ENCODE measurements around the gene B3GNT3. TPM values are rescaled to one million over a fixed set of nuclear protein-coding genes. Genes with fewer than 3 reads are reported as not detected.

Gene B3GNT3
- total and polyA plus RNA-seq, 2 of the 13 experiments (the other 11 are each of a cell fraction or from before 2014, with no cell fraction given), result 0.86 to 4.0 TPM

GRCh38 chr19:17797424-17798201 is 2.7 kb downstream of the B3GNT3 start (continued):
- TF ChIP-seq AHDC1 (CRISPR knock-in tag; IDR thresholded peaks at IDR 0.05; ENCODE audit: borderline replicate concordance), result peak; percentile 79; the same call in 1 of the 2 replicates
- TF ChIP-seq TP53 (CRISPR knock-in tag; conservative IDR thresholded peaks at IDR 0.05), result no peak
- peak; percentile 55; the same call in 1 of the 2 replicates for TF ChIP-seq SIN3A (IDR thresholded peaks at IDR 0.05; ENCODE audit: borderline replicate concordance, low read depth, low read length)
- no peak for TF ChIP-seq FOXC1 (CRISPR knock-in tag; IDR thresholded peaks at IDR 0.05; ENCODE audit: borderline replicate concordance)
- TF ChIP-seq ZBTB40 (IDR thresholded peaks at IDR 0.05), result no peak
- no peak for TF ChIP-seq ZBTB40 (CRISPR knock-in tag; IDR thresholded peaks at IDR 0.05)
- TF ChIP-seq MLX (CRISPR knock-in tag; IDR thresholded peaks at IDR 0.05), result 0 out of 2 replicates have a peak, but pooled peaks have one; percentile 14
- no peak for TF ChIP-seq CCDC6 (CRISPR knock-in tag; IDR thresholded peaks at IDR 0.05)
- peak in 1 of 2 experiments; percentile 61; a peak in 2 of 4 replicates for TF ChIP-seq POLR2A (IDR thresholded peaks at IDR 0.05; ENCODE audit: insufficient read depth in 1 of 2, low read depth in 2 of 2, low read length in 2 of 2)
- peak; percentile 49; the same call in 1 of the 2 replicates for TF ChIP-seq ZNF12 (CRISPR knock-in tag; IDR thresholded peaks at IDR 0.05)
- TF ChIP-seq ZFX (CRISPR knock-in tag; IDR thresholded peaks at IDR 0.05; ENCODE audit: low read depth), result 0 out of 2 replicates have a peak, but pooled peaks have one; percentile 9
- 0 out of 2 replicates have a peak, but pooled peaks have one; percentile 37 for TF ChIP-seq FOXK2 (IDR thresholded peaks at IDR 0.05)

All from HepG2 (cell line).